ENCODE results near the gene MYL12A.
A peak's percentile ranks its signal among the peaks of the same experiment; 100 is the strongest.
"Not testable (repeated sequence)": the region's sequence is repeated elsewhere in the genome, so short reads cannot be mapped to it uniquely, and the experiment has no call there.

MYL12A gene

DNA sequence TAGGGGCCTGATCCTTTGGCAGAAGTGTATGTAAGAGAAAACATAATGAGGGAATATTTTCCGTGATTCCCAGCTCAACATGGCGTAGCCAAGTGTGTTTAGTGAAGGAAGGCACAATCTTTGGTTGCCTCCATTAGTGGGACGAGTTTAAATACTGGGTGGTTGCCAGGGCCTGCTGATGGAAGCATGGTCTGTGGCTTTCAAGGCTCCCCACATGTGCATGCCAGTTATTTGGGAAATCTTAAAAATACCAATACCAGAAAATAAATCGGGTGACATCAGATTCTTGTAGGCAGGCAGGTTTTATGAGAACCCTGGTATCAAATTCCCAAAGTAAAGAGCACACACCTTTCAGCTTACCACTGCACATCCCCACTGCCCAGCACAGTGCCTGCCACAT lies 7.1 kb downstream of the MYL12A start:
- DNase-seq (ENCODE audit: low read depth in 2 of 2): no peak

- DNase-seq (ENCODE audit: low read depth in 2 of 2): no peak
Measured at GRCh38 chr18:3255611-3256165, 8.1 kb downstream of the MYL12A start.

GRCh38 chr18:3256693-3257626 lies 9.4 kb downstream of the MYL12A start:
- DNase-seq (ENCODE audit: low read depth in 2 of 2): no peak

DNA sequence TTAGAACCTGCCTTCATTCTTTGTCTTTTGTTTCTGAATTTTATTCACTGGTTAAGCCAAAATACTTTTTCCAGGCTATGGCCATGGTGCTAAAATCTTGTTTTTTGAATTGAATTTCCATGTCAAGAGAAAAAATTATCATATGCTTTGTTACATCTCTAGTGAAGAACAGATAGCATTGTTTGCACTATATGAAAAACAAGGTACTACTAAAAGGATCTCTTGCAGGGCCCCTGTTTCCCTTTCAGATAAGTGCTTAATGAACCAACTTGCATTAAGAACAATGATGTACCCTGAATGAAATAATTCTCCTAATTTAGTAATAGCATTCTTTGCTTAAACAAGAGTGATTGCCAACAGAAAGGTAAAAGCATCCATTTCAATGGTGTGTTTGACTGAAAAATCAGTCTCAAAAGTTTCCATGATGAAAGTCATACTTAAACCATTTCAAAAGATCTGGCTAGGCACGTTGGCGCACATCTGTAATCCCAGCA lies 10.1 kb downstream of the MYL12A start:
- DNase-seq (ENCODE audit: low read depth in 2 of 2): no peak

DNA sequence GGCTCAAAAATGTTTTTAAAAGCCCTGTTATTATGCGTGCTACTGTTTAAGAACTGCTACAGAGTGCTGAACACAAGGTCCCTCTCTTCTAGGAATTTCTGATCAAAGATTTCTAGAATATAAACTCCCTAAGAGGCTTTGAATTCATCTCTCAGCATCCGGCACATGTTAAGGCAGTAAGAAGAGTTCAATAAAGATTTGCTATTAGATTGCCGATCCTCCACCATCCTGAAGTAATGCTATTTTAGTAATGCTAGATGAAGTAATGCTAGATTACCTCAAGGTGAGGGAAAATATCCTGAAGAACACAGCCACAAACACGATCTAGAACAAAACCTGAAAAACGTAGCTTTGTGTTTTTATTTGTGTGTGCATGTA lies 13.4 kb downstream of the MYL12A start:
- no peak for DNase-seq (ENCODE audit: low read depth in 2 of 2)

- DNase-seq (ENCODE audit: low read depth in 2 of 2): peak; percentile 40 to 49
Measured at GRCh38 chr18:3261373-3262233, 14.0 kb downstream of the MYL12A start, which contains the start of gene MYL12B. TSS of gene MYL12B (plus strand) at chr18:3262133. CDS start at chr18:3272899, 10,766 bp downstream.

DNA sequence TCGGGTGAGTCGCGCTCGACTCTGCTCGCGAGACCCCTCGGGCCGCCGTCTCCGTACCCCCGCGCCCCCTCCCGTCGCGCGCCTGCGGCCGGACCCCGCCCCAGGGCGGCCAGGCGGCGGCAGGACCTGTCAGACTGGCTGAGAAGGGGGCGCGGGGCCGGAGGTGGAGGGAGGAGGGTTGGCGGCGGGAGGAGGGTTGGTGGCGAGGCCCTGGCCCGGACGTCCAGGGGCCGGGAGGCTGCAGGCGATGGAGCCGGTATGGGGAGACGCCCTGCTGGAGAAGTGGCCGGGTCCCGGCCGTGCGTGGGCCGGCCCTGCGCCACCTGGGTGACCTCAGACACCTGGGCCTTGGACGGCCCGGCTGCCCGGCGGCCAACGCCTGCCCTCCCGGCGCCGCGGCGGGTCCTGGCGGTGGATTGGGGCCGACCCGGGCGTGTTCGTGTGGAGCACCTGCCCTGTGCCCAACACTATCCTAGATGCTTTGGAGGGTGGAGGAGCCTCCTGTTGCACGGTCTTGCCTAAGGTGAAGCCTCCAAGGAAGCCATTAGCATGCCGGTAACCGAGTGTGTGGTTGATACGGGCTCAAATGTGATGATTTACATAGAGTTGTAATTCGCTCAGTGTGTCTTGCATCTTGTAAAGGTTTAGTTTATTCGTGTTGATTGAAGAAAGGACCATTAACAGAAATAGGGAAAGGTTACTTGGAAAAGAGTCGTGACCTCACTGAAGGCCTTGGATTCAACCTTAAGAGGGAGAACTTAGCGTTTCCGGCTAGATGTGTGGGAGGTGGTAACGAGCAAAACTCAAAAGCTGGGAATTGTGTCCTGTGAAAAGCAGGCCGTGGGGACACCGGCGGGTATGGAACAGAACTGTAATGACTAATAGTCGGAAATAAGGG lies 14.9 kb downstream of the MYL12A start:
- DNase-seq (ENCODE audit: low read depth in 2 of 2): no peak

GRCh38 chr18:3263132-3263700 lies 15.6 kb downstream of the MYL12A start:
- no peak for DNase-seq (ENCODE audit: low read depth in 2 of 2)

- no peak for DNase-seq (ENCODE audit: low read depth in 2 of 2)
Measured at GRCh38 chr18:3264362-3264761, 16.8 kb downstream of the MYL12A start.

DNA sequence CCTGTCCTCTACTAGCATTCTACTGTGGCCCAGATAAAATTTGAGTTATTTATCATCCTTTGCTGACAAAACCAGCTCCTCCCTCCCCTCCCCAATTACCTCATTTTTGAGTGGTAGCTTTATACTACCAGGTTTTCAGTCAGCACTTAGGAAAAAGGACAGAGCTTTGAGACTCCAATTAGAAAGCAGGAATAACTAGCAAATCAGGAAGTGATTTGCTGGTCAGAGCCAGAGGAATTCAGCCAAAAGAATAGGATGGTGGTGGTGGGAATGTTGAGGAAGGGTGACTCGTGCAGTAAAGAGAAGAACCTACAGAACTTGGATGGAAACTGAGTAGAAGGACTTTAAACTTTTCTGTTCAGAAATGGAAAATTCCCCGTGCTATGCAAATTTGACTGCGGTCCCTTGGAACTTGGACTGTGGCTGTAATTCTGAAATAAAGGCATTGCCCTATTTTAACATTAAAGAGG lies 18.0 kb downstream of the MYL12A start:
- no peak for DNase-seq (ENCODE audit: low read depth in 2 of 2)

DNA sequence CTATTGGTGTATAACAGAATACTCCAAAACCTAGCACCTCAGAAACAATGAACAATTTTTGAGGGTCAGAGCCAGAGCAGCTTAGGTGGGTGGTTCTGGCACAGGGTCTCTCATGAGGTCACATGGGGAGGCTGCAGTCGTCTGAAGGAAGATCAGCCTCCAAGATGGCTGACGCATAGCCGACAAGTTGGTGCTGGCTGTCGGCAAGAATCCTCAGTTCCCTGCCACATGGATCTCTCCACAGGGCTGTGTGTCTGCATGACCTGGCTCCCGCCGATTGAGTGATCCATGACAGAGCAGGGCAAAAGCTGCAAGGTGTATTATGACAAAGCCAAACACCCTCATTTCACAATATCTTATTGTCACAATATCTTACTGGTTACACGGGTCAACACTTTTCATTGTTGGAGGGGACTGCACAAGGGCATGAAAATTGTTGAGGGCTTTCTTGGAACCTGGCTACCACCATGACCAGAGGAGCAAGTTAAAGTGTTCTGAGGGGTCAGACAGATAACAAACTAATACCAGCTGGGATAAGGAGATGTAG lies 18.5 kb downstream of the MYL12A start:
- no peak for DNase-seq (ENCODE audit: low read depth in 2 of 2)

DNA sequence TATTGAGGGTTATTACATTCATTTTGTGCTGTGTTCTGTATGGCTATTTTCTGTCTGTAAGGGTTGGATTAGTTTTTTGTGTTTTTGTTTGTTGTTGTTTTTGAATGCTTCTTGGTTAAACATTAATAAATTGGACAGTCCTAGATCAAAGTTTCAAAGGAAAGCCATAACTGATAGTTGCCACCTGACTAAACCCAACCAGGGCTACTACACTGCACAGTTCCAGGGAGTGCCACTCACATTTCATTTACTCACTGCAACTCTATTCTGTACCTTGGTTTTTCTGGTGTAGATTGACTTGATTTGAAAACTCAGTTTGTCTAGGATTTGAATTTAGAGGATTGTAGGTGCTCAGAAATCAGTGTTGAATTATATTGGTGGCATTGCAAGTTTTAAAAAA lies 20.7 kb downstream of the MYL12A start:
- no peak for DNase-seq (ENCODE audit: low read depth in 2 of 2)

DNA sequence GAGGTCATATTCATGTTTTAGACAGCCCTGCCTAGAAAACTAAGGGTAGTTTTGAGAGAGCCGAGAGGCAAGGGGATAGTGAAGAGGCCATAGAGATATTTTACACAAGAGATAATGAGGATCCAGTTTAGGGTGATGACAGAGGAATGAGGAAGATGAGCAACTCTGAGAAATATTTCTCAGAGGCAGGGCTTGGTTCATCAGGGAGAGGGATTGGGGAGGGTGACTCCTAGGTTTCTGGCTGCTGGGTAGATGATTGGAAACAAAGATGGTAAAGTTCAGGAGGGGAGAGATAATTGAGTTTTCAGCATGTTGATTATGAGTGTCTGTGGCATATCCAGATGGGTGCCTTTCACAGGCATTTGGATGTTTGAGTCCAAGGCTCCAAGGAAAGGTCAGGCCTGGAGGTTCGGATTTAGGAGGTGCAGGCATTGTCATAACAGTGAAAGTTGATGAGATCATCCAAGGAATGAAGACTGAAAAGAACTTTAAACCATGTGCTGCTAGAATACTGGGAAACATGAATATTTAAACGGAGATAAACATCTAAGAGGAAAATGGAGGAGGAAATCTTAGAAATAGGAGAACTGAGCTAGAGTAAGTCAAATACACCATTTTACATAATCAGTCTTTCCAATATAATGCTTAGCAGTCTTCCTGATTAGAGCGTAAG lies 21.8 kb downstream of the MYL12A start:
- no peak for DNase-seq (ENCODE audit: low read depth in 2 of 2)

DNA sequence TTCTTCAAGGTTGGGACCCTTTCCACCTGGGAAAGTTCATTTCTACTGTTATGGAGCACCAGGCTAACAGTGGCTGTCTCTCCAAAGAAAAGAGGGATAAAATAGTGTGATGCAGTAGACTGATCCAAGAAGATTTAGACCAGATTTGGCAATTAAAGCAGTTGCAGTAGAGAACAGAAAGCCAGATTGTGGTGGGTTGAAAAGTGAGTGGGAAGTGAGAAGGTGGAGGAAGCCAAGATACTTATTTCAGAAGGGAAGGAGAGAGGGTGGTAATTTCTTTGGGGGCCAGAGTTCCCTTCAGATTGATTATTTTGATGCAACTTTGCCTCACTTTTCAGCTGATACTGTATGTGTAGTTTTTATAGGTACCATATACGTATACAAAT lies 22.3 kb downstream of the MYL12A start:
- DNase-seq (ENCODE audit: low read depth in 2 of 2): no peak

GRCh38 chr18:3273042-3273441 lies 25.4 kb downstream of the MYL12A start:
- DNase-seq (ENCODE audit: low read depth in 2 of 2): no peak

GRCh38 chr18:3277643-3278213 lies 30.1 kb downstream of the MYL12A start:
- not testable (repeated sequence) for DNase-seq (ENCODE audit: low read depth in 2 of 2)

DNA sequence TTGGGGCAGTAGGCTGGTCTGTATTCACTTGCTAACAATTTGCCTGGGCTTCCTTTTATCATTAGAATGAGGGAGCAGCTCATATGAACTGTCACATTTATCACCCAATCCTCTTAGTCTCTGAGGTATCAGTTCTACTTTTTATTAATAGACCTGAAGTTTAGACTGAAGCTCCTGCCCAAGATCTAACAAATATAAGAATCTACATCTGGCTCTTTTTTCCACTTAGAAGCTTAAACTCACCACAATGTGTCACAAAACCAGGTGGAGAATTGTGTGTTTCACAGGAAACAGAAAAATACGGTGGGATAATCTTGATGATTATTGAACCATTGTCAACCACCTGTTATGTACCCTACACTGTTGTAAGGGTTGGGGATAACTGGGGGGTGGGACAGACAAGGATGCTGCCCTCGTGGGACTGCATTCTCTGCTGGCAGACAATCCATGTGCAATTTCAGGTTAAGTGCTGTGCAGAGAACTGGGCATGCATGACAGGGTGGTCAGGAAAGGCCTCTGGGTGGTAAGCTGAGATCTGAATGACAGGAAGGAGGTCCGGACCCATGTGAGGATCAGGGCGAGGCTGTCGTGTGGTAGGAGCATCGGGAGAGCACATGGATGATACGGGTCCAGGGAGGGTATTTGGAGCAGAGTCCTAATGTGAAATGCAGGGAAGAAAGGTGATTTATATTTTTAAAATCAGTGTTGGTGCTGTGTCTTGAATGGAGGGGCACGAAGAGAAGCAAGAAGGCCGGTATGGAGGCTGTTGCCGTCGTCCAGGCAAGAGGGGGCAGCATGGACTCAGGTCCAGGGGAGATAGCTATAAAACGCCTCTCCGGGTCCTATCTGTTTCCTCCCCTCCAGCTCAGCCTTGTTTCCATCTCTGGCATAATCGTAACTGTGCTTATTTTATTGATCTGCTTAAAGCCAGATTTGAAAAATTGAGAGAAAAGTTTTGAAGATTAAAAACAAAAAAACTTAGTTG lies 31.9 kb downstream of the MYL12A start:
- DNase-seq (ENCODE audit: low read depth in 2 of 2): no peak

All from stimulated activated CD4-positive, alpha-beta T cell treated with anti-CD3 and anti-CD28 coated beads, Interleukin-1b, Interleukin-23, amount 100 ng/mL, for 1 hour (primary cell).